ENCODE results near the gene XXYLT1.

The XXYLT1 gene

DNA sequence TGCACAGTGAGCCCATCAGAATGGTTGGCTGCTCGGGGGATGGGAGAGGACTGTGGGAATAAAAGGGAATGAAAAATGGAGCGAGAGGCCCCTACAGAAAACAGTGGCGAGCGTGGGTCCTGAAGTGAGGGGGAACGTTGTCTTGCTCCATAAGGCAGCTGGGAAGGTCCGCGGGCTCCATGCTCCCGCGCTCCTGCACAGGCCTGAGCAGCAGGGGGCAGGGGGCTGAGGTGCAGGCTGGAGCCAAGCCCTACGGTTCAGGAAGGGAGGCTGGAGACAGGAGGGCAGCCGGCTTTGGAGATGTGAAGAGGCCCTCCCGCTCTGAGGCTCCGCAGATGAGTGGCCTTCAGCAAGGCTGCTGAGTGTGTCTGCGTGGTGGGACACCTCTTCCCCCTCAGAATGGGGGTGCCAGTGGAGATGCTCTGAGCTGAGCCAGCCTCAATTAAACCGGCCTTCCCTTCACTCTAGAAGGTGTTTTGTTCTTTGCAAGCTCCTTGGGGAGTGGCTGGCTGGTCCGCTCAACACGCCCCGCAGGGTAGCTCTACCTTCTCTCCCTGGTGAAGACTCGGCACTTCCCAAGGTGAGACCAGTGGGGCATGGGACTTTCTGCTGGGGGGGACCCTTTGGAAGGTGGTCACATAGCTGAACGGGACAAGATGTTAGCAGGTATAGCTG lies 208.0 kb downstream of the XXYLT1 start:
- no peak overlapping the region for H3K4me3 ChIP-seq (ENCODE audit: control insufficient read depth, low read depth, low read length)
- no peak for TF ChIP-seq CTCF (conservative IDR thresholded peaks at IDR 0.05; ENCODE audit: control insufficient read depth, insufficient read depth, low read depth, low read length)
- DNase-seq (ENCODE audit: low read depth), result no peak

DNA sequence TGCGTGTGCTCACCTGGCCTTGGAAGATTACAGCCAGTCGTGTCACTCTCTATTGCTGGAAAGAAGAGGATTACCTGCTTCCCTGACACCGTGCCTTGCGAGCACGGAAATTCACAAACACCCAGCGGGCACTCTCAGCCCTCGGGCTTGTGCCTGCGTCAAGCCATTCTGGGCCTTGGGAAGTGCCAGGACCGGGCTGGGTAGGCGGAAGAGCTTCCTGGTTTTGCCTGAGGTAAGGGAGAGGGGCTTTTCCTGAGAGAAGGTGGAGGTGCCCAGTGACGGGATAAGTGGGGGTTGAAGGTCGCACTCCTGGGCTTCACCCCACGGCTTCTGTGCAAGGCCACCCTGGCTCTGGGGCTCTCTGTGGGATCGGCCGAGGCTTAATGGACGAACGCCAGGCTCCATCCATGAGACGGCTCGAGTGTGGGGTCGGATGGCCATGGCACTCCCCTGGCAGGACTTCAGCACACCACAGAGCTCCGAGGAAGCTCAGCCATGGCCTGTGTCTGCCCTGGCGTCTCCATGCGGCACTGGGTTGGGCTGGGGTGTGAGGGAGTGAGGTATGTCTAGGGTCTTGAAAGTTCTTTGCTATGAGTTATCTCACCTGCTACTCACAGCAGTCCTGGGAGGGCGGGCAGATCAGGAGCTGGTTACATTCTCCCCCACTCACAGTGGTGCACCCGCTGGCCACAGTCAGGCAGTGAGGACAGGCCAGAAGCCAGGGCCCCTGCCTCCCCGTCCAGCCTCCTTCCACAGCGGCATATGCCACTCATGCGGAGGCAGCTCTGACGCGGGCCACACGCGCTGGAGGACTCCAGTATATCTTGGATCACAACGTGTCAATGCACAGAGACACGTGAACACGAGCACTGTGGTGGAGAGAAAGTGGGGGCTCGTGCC lies 209.0 kb downstream of the XXYLT1 start:
- H3K4me3 ChIP-seq (ENCODE audit: control insufficient read depth, low read depth, low read length), result no peak overlapping the region
- DNase-seq (ENCODE audit: low read depth), result no peak
- TF ChIP-seq CTCF (conservative IDR thresholded peaks at IDR 0.05; ENCODE audit: control insufficient read depth, insufficient read depth, low read depth, low read length), result no peak

DNA sequence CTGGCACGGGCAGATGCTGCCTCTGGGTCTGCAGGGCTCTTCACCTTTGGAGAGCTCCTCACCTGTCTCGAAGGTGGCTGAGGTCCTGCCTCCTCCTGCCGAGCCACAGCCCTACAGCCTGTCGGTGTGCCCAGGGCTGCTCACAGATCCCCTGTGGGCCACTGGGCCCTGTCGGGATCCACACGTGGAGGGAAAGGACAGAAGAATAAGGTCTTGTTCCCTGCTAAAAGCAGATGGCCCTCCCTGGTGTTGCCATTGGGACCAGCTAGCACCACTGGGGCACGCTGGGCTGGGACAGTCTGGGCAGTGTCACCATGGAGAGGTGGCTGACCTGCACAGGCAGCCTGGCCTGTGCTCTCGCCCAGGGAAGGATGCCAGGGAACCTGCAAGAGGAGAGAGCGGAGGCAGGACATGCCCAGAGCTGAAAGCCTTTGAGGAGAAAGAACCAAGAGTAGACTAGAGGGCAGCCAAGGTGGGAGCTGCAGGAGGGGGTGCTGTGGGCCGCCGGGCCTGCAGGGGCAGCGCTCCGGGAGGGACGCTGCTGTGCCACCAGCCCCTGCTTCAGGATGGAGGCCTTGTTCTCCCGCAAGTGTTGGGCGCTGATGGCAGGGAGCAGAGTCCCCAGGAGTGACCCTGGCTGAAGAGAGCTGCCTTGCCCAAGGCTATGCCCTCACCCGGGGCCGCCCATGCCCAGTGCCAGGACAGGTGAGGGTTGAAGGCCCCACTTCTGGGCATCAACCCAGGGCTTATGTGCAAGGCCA lies 210.2 kb downstream of the XXYLT1 start:
- TF ChIP-seq CTCF (conservative IDR thresholded peaks at IDR 0.05; ENCODE audit: control insufficient read depth, insufficient read depth, low read depth, low read length), result no peak
- DNase-seq (ENCODE audit: low read depth), result no peak
- H3K4me3 ChIP-seq (ENCODE audit: control insufficient read depth, low read depth, low read length), result no peak overlapping the region

- no peak for DNase-seq (ENCODE audit: low read depth)
- no peak for TF ChIP-seq CTCF (conservative IDR thresholded peaks at IDR 0.05; ENCODE audit: control insufficient read depth, insufficient read depth, low read depth, low read length)
Measured at GRCh38 chr3:195060217-195060481, 210.8 kb downstream of the XXYLT1 start.

GRCh38 chr3:195059471-195060216 lies 211.3 kb downstream of the XXYLT1 start:
- DNase-seq (ENCODE audit: low read depth), result no peak
- no peak overlapping the region for H3K4me3 ChIP-seq (ENCODE audit: control insufficient read depth, low read depth, low read length)
- no peak for TF ChIP-seq CTCF (conservative IDR thresholded peaks at IDR 0.05; ENCODE audit: control insufficient read depth, insufficient read depth, low read depth, low read length)

More at GRCh38 chr3:195060217-195060481, 210.8 kb downstream of the XXYLT1 start:
- no peak overlapping the region for H3K4me3 ChIP-seq (ENCODE audit: control insufficient read depth, low read depth, low read length)

DNA sequence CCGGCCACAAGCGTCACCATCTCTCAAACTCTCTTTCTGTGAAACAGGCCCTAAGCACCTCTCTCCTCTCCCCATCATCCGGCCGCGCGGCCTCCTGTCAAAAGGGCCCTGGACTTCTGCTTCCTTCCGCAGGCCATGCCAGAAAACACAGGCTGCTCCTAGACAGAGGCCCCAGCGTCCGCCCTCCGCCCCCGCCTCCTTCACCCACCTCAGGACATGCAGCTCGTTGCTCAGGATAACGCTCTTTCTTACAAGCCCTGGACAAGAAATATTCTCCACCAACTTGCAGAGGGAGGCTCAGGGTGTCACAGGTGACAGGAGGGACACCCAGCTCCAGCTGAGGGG lies 212.0 kb downstream of the XXYLT1 start:
- no peak for TF ChIP-seq CTCF (conservative IDR thresholded peaks at IDR 0.05; ENCODE audit: control insufficient read depth, insufficient read depth, low read depth, low read length)
- no peak for DNase-seq (ENCODE audit: low read depth)
- no peak overlapping the region for H3K4me3 ChIP-seq (ENCODE audit: control insufficient read depth, low read depth, low read length)

Measured in fibroblast of mammary gland (primary cell).